Neural progenitor cell (in vitro differentiated cells): ENCODE results near the gene LZTFL1. TPM values are rescaled to one million over a fixed set of nuclear protein-coding genes. Genes with fewer than 3 reads are reported as not detected.

ENCODE experiments used
- DNase-seq: peaks from one replicate; pipeline ENCODE4 v3.0.0-alpha.2; 2016; ENCODE audit warnings: low spot score
- H2AFZ ChIP-seq: fragments of 200-600 bp; sonication (generic); replicated peaks from 2 replicates; pipeline ENCODE4 v1.6.1; 2016; ENCODE audit warnings: antibody characterized with exemption
- H3F3A ChIP-seq: fragments of 200-600 bp; sonication (generic); 2 replicates; pipeline ENCODE4 v1.6.1; 2016; ENCODE audit warnings: antibody characterized with exemption, low read depth
- H3K27ac ChIP-seq: fragments of 200-600 bp; sonication (generic); 2 replicates; pipeline ENCODE4 v1.5.1; 2016; ENCODE audit warnings: mild to moderate bottlenecking
- H3K27me3 ChIP-seq: fragments of 200-600 bp; sonication (generic); 2 replicates; pipeline ENCODE4 v1.6.1; 2016; ENCODE audit warnings: mild to moderate bottlenecking, moderate library complexity
- H3K36me3 ChIP-seq: fragments of 200-600 bp; sonication (generic); 2 replicates; pipeline ENCODE4 v1.5.1; 2016
- H3K4me1 ChIP-seq: fragments of 200-600 bp; sonication (generic); 2 replicates; pipeline ENCODE4 v1.6.1; 2016; ENCODE audit warnings: mixed run types
- H3K4me2 ChIP-seq: fragments of 200-600 bp; sonication (generic); 2 replicates; pipeline ENCODE4 v1.6.1; 2016
- H3K4me3 ChIP-seq: fragments of 200-600 bp; sonication (generic); 2 replicates; pipeline ENCODE4 v1.5.1; 2016
- H3K79me2 ChIP-seq: fragments of 200-600 bp; sonication (generic); 2 replicates; pipeline ENCODE4 v1.6.1; 2016; ENCODE audit warnings: low read depth
- H3K9ac ChIP-seq: fragments of 200-600 bp; sonication (generic); 2 replicates; pipeline ENCODE4 v1.6.1; 2016
- H3K9me3 ChIP-seq: fragments of 200-600 bp; sonication (generic); 2 replicates; pipeline ENCODE4 v1.5.1; 2016; ENCODE audit warnings: low read depth
- H4K20me1 ChIP-seq: fragments of 200-600 bp; sonication (generic); 2 replicates; pipeline ENCODE4 v1.6.1; 2016; ENCODE audit warnings: low read depth
- H3K27ac Mint-ChIP-seq: 3 replicates; pipeline ENCODE4 v1.8.0; 2021; ENCODE audit warnings: mixed read lengths
- H3K27me3 Mint-ChIP-seq: 2 replicates; pipeline ENCODE4 v1.8.0; 2022; ENCODE audit warnings: low read depth, mild to moderate bottlenecking, inconsistent platforms, moderate library complexity, mixed read lengths; ENCODE audit not compliant: insufficient read depth
- H3K36me3 Mint-ChIP-seq: 3 replicates; pipeline ENCODE4 v1.8.0; 2021; ENCODE audit warnings: mixed read lengths
- H3K4me1 Mint-ChIP-seq: 3 replicates; pipeline ENCODE4 v1.8.0; 2021; ENCODE audit warnings: mixed read lengths
- H3K4me3 Mint-ChIP-seq: 3 replicates; pipeline ENCODE4 v1.8.0; 2021; ENCODE audit warnings: mild to moderate bottlenecking, moderate library complexity, mixed read lengths
- H3K9me3 Mint-ChIP-seq: 3 replicates; pipeline ENCODE4 v1.8.0; 2020; ENCODE audit warnings: mixed read lengths
- EZH2 ChIP-seq: fragments of 200-600 bp; sonication (generic); IDR thresholded peaks from 2 replicates; pipeline ENCODE4 v1.6.1; 2017; ENCODE audit warnings: antibody characterized with exemption, mild to moderate bottlenecking, moderate library complexity
- EZH2phosphoT487 ChIP-seq: fragments of 200-600 bp; sonication (generic); IDR thresholded peaks from 2 replicates; pipeline ENCODE4 v1.6.1; 2017; ENCODE audit warnings: antibody characterized with exemption
- total RNA-seq: library from RNA; depleted of rRNA; stranded (reverse); fragments of >200 nt; gene quantifications from 2 replicates; pipeline ENCODE4 v1.2.3, GENCODE V29; 2015; ENCODE audit warnings: low replicate concordance
- TF ChIP-seq, protein P1 (sequence below): fragments of 200-600 bp; sonication (generic); IDR thresholded peaks from 2 replicates; pipeline ENCODE4 v1.5.1; 2017; ENCODE audit warnings: antibody characterized with exemption, mild to moderate bottlenecking

The LZTFL1 gene
- total RNA-seq, 1 donor from 2014 or later: 22.5 TPM

DNA sequence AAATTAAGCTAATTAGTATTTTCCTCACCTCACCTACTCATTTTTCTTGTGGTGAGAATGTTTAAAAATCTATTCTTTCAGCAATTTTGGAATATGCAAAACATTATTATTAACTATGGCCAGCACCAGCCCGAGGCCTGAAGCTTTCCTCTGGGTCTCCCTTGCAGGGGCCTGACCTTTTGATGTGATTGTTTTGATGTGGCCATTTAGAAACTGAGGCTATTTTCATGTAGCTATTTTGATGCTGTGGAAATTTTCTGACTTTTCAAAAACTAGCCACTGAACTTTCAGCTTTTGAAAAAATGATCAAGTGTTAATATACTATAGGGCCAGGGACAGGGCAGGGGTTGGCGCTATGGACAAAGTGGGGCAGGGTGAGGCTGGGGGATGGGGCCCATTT is 36.2 kb upstream of the LZTFL1 start:
- no peak for TF ChIP-seq EZH2
- TF ChIP-seq, protein P1, sequence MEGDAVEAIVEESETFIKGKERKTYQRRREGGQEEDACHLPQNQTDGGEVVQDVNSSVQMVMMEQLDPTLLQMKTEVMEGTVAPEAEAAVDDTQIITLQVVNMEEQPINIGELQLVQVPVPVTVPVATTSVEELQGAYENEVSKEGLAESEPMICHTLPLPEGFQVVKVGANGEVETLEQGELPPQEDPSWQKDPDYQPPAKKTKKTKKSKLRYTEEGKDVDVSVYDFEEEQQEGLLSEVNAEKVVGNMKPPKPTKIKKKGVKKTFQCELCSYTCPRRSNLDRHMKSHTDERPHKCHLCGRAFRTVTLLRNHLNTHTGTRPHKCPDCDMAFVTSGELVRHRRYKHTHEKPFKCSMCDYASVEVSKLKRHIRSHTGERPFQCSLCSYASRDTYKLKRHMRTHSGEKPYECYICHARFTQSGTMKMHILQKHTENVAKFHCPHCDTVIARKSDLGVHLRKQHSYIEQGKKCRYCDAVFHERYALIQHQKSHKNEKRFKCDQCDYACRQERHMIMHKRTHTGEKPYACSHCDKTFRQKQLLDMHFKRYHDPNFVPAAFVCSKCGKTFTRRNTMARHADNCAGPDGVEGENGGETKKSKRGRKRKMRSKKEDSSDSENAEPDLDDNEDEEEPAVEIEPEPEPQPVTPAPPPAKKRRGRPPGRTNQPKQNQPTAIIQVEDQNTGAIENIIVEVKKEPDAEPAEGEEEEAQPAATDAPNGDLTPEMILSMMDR: no peak
- no peak for TF ChIP-seq EZH2phosphoT487
- Mint-ChIP-seq H3K9me3 (no peaks in the 10 kb centered on the region), H3K27ac (no peak overlapping the region), H3K27me3 (no peaks in the 10 kb centered on the region), H3K36me3 (no peaks in the 10 kb centered on the region), H3K4me1 (no peaks in the 10 kb centered on the region), H3K4me3 (no peak overlapping the region)
- H3K4me2 ChIP-seq: no peak overlapping the region
- no peaks in the 10 kb centered on the region for H4K20me1 ChIP-seq
- no peaks in the 10 kb centered on the region for H3K27me3 ChIP-seq
- no peaks in the 10 kb centered on the region for H3K79me2 ChIP-seq
- no peak for DNase-seq
- no peak overlapping the region for H2AFZ ChIP-seq
- H3K4me3 ChIP-seq: no peak overlapping the region
- H3F3A ChIP-seq: no peaks in the 10 kb centered on the region
- no peaks in the 10 kb centered on the region for H3K9me3 ChIP-seq
- no peaks in the 10 kb centered on the region for H3K4me1 ChIP-seq
- H3K9ac ChIP-seq: no peak overlapping the region
- H3K27ac ChIP-seq: no peak overlapping the region
- no peaks in the 10 kb centered on the region for H3K36me3 ChIP-seq

DNA sequence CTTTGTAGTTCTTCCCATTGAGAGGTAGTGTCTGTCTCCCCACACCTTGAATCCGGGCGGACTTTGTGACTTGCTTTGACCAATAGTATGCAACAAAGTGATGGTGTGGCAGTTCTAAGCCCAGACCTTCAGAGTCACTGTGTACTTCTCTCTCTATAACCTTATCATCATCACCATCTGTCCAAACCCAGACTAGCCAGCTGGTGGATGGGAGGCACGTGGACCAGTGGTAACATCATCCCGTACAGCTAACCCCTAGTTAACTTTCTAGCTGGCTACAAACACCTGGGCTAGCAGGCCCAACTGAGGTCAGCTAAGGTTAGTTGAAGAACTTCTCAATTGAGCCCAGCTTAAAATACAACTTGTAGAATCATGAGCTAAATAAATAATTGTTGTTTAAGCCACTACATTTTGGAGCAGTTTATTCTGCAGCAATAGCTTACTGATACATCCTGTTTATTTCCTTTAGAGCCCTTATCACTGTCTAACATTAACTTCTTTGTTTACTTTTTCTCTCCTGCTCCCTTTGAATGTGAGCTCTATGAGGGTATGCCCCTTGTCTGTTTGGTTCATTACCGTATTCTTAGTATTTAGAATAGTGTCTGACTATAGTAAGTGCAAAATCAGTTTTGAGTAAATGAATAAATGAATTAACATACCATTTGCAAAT is 32.9 kb upstream of the LZTFL1 start:
- DNase-seq: no peak
- Mint-ChIP-seq H3K4me1 (no peaks in the 10 kb centered on the region), H3K27ac (no peak overlapping the region), H3K36me3 (no peaks in the 10 kb centered on the region), H3K4me3 (no peak overlapping the region), H3K27me3 (no peaks in the 10 kb centered on the region), H3K9me3 (no peaks in the 10 kb centered on the region)
- no peaks in the 10 kb centered on the region for H3F3A ChIP-seq
- no peaks in the 10 kb centered on the region for H3K79me2 ChIP-seq
- no peak overlapping the region for H2AFZ ChIP-seq
- H3K9me3 ChIP-seq: no peaks in the 10 kb centered on the region
- no peak overlapping the region for H3K4me3 ChIP-seq
- no peak overlapping the region for H3K27ac ChIP-seq
- no peaks in the 10 kb centered on the region for H3K36me3 ChIP-seq
- no peaks in the 10 kb centered on the region for H3K27me3 ChIP-seq
- H3K4me1 ChIP-seq: no peaks in the 10 kb centered on the region
- no peaks in the 10 kb centered on the region for H4K20me1 ChIP-seq
- no peak for TF ChIP-seq EZH2
- TF ChIP-seq EZH2phosphoT487: no peak
- TF ChIP-seq, protein P1: no peak
- no peak overlapping the region for H3K9ac ChIP-seq
- no peak overlapping the region for H3K4me2 ChIP-seq

DNA sequence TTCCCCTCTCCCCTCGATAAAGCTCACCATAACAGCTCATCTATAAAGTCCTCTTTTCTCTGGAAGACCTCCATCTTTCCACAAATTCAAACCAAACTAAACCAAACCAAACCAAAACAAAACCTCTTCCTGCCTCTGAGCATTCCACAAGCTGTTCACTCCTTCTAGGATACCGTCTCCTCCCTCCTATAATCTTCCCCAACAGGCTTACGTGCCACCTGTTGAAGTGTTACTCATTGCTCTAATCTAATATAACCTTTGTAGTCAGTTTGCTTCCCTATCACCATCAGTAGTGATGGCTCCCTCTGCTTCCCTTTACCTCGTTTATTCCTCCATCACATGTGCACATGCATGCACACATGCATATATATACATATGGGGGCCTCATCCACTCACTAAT is 31.7 kb upstream of the LZTFL1 start:
- Histone ChIP-seq H3K9ac (no peak overlapping the region), H3K4me2 (no peak overlapping the region), H3K79me2 (no peaks in the 10 kb centered on the region), H3K36me3 (no peaks in the 10 kb centered on the region), H3K27ac (no peak overlapping the region), H3K9me3 (no peaks in the 10 kb centered on the region), H3K27me3 (no peaks in the 10 kb centered on the region), H3F3A (no peaks in the 10 kb centered on the region), H3K4me3 (no peak overlapping the region), H4K20me1 (no peaks in the 10 kb centered on the region), H3K4me1 (no peaks in the 10 kb centered on the region), H2AFZ (no peak overlapping the region)
- no peaks in the 10 kb centered on the region for H3K36me3 Mint-ChIP-seq
- no peaks in the 10 kb centered on the region for H3K27me3 Mint-ChIP-seq
- H3K4me3 Mint-ChIP-seq: no peak overlapping the region
- DNase-seq: no peak
- H3K4me1 Mint-ChIP-seq: no peaks in the 10 kb centered on the region
- H3K9me3 Mint-ChIP-seq: no peaks in the 10 kb centered on the region
- no peak overlapping the region for H3K27ac Mint-ChIP-seq
- no peak for TF ChIP-seq EZH2phosphoT487
- TF ChIP-seq, protein P1: no peak
- TF ChIP-seq EZH2: no peak
